Activated CD8-positive, alpha-beta memory T cell treated with anti-CD3 and anti-CD28 coated beads for 36 hours (primary cell): ENCODE data around the gene FAM13A. TPM values are rescaled to one million over a fixed set of nuclear protein-coding genes. Genes with fewer than 3 reads are reported as not detected.
"Not testable (repeated sequence)": the region's sequence is repeated elsewhere in the genome, so short reads cannot be mapped to it uniquely, and the experiment has no call there.

ENCODE experiments used
- CTCF ChIA-PET: fragments of 350-600 bp; sonication (Branson Sonifier 250); formaldehyde crosslinking; loops from one replicate; lab custom pipeline; 2021; ENCODE audit warnings: antibody characterized with exemption; lab: Charles Lee
- POLR2A ChIA-PET: fragments of 350-600 bp; sonication (Branson Sonifier 250); formaldehyde crosslinking; loops from one replicate; lab custom pipeline; 2021; ENCODE audit warnings: antibody characterized with exemption; lab: Charles Lee
- total RNA-seq, 2 experiments: library from RNA; stranded (reverse); gene quantifications; one replicate each; pipeline ENCODE4 v1.2.3, GENCODE V29; 2021

FAM13A gene
- total RNA-seq, 2 experiments from 2014 or later, result 1.4 to 2.6 TPM

DNA sequence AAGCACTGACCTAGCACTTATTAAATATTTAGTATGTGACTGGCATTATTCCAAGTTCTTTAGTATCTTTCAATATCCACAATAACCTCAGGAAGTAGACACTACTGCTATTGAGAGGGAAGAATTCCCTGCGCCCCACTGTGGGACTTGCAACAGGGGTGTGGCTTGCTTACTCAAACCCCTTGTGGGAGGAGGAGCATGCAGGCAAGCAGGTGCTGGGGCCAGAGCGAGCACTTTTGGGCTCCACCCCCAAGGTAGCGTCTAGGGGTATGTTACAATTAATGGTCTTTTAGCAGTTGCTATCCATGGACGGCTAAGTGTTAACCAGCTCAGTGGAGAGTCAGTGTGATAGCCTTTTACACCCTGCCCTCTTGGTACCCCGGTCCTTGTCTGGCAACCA, 50.7 kb downstream of the FAM13A start:
- ChIA-PET POLR2A (no interaction called here), CTCF (interaction anchor here (0.6 kb wide), 1 partner anchor 56 kb away, joined by 3 read pairs; no protein-coding TSS in a partner anchor)

DNA sequence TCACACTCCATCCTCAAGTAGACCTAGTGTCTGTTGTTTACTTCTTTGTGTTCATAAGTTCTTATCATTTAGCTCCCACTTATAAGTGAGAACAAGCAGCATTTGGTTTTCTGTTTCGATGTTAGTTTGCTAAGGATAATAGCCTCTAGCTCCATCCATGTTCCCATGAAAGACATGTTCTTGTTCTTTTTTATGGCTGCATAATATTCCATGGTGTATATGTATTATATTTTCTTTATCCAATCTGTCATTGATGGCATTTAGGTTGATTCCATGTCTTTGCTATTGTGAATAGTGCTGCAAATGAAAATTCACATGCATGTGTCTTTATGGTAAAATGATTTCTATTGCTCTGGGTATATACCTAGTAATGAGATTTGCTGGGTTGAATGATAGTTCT, 51.9 kb downstream of the FAM13A start:
- CTCF ChIA-PET, result not testable (repeated sequence)

DNA sequence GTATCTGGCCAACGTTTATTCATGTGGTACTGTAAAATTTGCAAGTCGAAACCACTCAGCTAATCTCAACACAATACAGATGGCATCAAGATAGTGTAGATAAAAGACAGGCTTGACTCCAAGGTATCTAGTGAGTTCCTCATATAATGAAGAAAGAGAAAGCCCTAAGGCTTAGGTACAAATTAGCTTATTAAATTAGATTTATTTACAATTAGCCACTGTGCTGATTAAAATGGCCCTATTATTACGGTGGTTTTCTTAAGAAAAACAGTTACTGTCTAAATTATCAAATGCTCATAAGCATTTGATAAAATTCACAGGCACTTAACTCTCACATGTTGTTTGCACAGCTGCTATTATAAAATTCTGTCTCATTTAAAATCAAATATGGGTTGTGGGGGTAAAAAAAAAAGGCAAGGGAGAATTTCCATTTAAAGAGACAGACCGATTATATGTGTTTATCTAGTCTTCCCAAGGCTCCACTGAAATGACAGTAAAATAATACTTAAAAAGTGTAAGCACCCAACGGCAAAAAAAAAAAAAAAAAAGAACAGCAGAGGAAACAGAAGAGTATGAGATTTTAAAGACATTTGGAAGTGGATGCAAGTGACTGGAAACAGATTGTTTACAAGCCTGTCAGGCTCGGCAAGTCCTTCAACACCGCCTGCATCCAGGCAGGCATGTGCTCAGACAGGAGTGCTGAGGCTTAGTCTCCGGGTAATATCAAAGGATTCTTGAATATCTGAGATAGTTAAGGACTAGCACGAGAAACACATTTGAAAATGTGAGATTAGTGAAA, 55.1 kb downstream of the FAM13A start:
- POLR2A ChIA-PET, result no interaction called here
- CTCF ChIA-PET, result interaction anchor here (1.1 kb wide), 1 partner anchor 22 kb away, joined by 3 read pairs; no protein-coding TSS in a partner anchor

More for the DNA sequence above, 51.9 kb downstream of the FAM13A start:
- POLR2A ChIA-PET, result not testable (repeated sequence)

DNA sequence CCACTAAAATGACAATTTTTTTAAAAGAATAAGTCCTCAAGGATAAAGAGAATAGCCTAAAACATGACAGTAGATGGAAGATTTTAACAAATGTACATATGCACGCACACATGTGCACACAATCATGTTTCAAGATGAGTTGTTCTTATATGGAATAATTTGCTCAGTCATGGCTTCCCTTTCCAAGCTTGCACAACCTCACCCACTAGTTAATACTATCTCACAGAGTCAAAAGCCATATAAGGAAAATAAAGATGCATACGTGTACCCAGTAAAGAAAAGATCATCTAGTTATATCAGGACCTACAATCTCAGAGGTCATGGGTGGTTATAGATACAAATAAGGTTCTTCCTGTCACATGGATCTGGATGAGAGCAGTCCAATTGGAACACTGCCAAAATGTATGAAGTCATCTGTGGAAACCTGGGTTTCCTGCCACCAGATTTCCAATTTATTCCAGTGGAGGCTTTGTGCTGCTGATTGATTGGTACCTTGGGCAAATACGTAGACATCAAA, 56.1 kb downstream of the FAM13A start:
- CTCF ChIA-PET, result interaction anchor here (1.1 kb wide), 1 partner anchor 23 kb away, joined by 3 read pairs; no protein-coding TSS in a partner anchor
- POLR2A ChIA-PET, result no interaction called here

DNA sequence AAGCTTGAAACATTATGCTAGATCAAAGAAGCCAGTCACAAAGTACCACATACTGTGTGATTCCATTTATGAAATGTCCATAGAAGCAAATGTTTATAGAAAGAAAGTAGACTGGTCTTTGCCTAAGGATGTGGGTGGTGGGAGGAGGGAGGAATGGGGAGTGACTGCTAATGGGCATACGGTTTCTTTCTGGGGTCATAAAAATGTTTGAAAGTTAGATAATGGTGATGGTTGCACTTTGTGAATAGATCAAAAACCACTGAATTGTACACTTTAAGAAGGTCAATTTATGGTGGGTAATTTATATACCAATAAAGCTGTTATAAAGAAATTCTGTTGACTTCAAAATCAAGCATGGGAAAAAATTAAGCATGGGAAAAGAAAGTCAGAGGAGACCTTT, 56.6 kb downstream of the FAM13A start:
- ChIA-PET POLR2A (no interaction called here), CTCF (no interaction called here)

DNA sequence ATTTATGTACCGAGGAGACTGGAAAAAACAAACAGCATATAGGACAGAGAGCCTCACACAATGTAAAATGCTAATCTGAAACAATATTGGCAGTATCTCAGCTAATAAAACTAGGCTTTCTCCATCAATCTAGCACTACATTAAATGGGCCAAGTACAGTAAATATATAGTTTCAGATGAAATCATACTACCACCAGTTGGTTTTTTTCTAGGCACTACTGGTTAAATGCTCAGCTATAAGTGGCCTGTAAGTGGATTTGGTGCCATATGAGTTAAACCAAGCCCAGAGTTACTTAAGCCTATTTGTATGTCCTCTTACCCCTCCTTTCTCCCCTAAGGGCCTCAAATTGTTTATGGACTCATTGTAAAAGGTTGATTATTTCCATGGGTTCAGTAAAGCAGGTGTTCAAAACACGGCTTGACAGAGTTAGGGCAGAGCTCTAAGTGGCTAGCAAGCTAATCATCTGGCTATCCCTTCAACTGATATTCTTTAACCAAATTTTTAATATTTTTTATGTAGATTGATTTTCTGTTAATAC, 57.5 kb downstream of the FAM13A start:
- ChIA-PET CTCF (no interaction called here), POLR2A (no interaction called here)

DNA sequence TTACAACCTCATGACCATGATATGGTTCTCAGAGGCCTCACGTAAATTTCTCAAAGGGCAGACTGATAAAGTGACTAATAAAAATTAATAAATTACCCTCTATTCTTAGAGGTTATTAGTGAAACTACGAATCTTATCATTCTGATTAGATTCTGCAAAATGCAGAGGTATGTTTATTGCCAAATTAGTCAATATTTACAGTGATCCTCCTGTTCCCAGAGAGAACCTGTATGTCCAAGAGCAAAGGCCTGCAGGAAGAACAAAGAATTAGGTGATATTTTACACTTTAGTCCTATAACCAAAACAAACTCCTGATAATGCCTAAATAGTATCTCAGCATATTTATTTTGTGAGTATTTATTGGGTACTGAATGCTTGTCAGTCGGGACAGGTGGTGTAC, 58.1 kb downstream of the FAM13A start:
- POLR2A ChIA-PET, result no interaction called here
- CTCF ChIA-PET, result no interaction called here

DNA sequence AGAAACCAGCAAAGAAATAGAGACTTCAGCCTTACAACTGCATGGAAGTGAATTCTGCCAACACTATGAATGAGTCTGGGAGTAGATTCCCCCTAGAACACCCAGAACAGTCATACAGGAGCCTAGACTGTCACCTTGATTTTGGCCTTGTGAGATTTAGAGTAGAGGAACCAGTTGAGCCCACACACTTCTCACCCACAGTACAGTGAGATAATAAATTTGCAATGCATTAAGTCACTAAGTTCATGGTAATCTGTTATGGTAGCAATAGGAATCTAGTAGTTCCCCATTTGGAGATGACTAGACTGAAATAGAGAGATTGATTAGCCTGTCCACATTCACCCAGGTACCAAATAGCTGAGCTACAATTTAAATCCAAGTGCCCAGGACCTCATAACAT, 59.0 kb downstream of the FAM13A start:
- CTCF ChIA-PET, result no interaction called here
- POLR2A ChIA-PET, result no interaction called here

DNA sequence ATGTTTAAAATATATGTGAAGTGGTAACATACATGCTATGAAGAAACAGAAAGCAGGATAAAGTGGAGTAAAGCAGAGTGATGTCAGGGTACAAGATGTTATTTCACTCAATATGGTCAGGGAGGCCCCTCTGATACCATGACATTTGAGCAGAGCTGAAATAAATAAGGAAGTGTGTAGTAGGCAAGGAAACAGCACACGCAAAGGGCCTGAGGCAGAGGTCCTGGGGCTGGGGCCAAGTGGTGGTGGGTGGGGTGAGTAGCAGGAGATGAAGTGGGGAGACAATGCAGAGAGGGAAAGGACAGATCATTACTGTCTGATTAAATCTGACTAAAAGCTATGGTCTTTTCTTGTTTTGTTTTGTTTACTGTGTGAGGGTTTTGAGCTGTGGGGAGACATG, 61.1 kb downstream of the FAM13A start:
- ChIA-PET CTCF (no interaction called here), POLR2A (no interaction called here)

DNA sequence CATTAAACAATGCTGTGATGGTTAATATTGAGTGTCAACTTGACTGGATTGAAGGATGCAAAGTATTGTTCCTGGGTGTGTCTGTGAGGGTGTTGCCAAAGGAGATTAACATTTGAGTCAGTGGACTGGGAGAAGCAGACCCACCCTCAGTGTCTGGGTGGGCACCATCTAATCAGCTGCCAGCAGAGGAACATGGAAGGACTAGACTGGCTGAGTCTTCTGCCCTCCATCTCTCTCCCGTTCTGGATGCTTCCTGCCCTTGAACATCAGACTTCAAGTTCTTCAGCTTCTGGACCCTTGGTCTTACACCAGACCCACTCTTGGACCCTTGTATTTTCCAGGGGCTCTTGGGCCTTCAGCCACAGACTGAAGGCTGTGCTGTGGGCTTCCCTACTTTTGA, 61.7 kb downstream of the FAM13A start:
- CTCF ChIA-PET, POLR2A ChIA-PET: not testable (repeated sequence)

DNA sequence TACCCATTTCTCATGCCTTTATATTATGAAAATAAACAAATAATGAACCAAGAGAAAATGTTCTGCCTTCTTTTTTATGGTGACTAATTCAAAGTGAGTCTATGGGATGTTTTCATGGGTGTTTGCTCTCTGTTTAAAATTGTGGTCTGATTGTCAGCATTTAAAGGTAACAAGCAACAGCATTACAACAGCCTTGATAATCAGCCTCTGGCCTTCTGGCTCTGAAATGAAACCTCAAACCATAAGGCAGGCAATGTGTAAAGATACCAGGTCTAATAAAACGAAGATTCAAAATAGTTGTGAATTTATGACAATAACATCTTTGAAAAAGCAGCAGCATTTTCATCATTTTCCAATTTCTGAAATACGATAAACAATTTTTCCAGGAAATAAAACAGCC, 63.7 kb downstream of the FAM13A start:
- ChIA-PET POLR2A (no interaction called here), CTCF (interaction anchor here (0.7 kb wide), 1 partner anchor 32 kb away, joined by 3 read pairs; no protein-coding TSS in a partner anchor)

DNA sequence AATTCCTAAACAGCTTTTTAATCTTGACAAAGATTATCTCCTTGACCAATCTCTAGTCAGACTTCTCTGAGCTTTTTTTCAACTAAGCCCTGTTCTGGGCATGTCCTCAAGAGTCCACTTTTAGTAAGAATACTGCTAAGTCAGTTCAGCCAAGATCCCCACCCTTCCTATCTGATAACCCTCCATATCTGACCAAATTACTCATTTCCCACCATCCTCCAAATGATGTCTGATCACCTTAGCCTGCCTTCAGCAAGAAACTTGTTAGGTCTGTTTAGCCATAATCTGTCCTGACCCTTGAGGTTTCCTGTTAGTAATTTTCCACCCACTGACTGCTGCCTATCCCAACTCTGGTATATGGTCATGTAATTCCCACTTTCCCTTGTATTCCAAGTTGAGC, 65.2 kb downstream of the FAM13A start:
- POLR2A ChIA-PET, result no interaction called here

DNA sequence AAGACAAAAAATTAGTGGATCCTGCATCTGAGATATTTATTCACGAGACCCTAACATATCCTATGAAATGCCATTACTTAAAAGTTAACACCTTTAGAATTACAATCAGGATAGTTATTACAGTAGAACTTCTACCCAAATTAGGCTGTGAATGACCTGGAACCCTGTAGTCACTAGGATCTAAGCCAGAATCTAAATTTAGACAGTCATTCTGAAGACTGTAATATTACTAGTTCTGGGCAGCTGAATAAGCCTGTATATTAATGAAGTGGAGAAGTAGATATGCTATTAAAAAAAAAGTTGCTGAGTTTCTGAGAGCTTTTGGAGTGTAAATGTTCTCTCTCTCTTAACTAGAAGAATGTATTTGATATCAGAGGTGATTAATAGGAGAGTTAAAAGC, 67.0 kb downstream of the FAM13A start:
- POLR2A ChIA-PET, result no interaction called here
- CTCF ChIA-PET, result no interaction called here

More for the DNA sequence above, 65.2 kb downstream of the FAM13A start:
- CTCF ChIA-PET, result no interaction called here

DNA sequence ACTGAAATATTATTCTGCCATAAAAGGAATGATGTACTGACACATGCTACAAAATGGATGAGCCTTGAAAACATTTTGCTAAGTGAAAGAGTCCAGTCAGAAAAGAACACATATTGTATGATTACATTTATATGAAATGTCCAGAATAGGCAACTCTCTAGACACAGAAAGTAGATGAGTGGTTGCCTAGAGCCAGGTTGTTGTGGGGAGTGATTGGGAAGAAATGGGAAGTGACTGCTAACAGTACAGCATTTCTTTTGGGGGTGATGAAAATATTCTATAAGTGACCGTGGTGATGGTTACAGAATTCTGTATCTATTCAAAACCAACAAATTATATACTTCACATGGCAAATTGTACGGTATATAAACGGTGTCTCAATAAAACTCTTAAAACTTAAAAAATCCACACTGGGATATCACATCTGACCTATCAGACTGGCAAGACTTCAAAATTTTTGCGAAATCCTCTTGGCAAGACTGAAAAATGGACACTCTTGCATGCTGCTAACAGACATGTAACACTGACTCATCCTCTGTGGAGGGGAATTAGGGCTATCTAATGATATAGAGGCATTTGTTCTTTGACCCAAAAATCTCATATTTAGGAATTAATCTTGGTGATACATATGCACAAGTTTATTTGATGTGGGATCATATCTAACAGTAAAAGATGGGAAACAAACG, 71.8 kb downstream of the FAM13A start:
- ChIA-PET CTCF (no interaction called here), POLR2A (no interaction called here)

DNA sequence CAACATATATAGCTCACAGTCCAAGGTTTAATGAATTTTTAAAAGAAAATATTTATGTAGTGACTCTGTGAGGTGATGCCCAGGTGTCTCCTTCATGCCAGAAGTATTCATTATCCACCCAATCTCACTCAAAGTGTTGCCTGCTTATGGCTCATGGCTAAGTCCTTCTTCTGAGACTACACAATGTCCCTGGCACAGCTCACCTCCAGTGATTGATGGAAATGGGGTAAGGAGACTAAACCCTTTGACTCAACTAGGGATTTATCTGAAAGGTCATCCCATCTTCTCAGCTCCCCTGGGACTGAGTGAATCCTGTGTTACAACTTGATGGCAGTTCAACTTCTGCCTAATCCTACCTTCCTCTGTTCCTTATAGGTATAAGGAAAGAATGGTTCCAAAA, 74.2 kb downstream of the FAM13A start:
- POLR2A ChIA-PET, result no interaction called here
- CTCF ChIA-PET, result no interaction called here

DNA sequence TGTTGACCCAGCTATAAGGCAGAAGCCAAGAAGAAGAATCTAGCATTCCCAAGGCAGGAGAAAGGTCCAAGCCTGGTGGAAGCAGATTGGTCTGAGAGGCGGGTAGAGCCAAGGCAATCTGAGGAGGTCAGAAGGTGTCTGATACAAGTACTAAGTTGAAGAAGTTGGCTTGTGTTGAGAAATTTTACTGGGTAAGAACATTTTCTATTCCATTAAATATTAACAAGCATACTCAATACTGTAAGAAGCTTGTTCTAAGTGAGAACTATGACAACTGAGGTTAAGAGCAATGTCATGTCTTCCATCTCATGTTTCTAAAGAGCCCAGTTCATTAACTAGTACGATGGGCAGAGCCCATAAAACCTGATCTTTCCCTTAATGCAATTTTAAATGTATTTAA, 75.0 kb downstream of the FAM13A start:
- ChIA-PET CTCF (no interaction called here), POLR2A (no interaction called here)

DNA sequence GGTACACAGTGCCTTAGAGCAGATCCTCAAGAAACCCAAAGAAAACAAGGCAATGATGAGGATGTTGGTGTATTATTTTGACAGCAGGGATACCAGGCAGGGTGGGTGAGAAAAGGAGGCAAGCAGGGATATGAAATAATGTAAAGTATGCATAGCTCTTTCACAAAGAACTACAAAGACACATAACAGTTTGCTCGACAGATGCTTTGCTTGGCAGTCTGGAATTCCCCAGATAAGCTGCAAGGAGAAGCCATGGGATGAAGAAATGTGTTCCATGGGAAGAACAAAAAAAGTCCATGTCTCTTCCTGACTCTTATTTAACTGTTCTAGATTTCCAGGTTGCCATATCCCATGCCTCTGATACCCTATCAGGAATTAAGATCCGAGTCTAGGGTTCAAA, 75.4 kb downstream of the FAM13A start:
- ChIA-PET POLR2A (no interaction called here), CTCF (no interaction called here)

DNA sequence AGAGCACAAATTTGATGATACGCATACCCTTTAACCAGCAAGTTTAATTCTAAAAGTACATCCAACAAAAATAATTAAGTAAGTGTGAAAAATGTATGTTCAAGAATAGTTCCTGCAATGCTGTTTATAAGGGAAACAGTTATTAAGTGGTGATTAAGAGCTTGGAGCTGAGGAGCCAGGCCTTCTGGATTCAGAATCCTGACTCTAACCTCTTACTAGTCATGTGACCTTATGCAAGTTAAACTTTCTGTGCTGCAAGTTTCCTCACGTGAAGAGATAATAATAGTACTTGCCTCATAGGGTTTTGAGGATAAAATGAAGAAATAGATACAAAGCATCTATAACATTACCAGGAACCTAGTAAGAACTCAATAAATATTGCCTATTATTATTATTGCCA, 77.7 kb downstream of the FAM13A start:
- ChIA-PET POLR2A (no interaction called here), CTCF (no interaction called here)

DNA sequence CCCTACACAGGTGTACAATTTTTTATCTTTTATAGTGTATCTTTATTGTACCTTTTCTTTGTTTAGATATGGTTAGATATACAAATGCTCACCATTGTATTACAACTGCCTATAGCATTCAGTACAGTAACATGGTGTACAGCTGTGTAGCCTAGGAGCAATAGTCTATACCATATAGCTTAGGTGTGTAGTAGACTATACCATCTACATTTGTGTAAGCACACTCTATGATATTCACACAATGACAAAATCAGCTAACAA, 80.3 kb downstream of the FAM13A start:
- CTCF ChIA-PET, result no interaction called here
- POLR2A ChIA-PET, result no interaction called here

DNA sequence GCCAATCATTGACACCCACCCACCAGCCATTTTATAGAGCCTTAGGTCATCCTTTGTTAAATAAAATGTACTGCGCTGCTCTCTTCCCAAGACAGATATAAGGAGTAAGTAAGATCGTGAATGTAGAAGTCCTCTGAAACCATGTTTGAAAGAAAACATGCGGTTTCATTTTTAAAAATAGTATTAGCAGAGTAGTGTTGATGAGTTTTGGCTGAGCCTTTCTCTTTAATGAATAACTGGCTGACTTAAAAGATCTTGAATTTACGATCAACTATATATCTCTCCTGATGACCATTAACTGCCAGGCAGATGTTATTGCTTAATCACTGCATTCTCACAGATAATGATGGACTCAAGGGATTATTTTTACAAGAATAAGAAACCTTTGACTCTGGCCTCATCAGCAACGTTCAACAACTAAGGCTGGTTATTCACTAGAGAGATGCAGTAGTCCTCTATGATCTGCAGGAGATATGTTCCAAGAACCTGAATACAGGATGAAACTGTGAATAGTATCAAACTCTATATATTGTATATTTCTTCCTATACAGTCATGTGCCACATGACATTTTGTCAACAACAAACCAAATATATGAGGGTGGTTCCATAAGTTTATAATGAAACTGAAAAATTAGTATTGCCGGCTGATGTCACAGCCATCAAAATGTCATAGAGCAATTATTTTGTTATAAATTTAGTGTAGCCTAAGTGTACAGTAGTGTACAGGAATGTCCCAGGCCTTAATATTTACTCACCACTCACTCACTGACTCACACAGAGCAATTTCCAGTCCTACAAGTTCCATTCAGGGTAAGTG, 80.8 kb downstream of the FAM13A start:
- ChIA-PET POLR2A (no interaction called here), CTCF (no interaction called here)
